RWPE1 (cell line): ENCODE results near the gene HIRIP3.
"Not testable (repeated sequence)": the region's sequence is repeated elsewhere in the genome, so short reads cannot be mapped to it uniquely, and the experiment has no call there.

Experiments
- CTCF ChIA-PET: fragments of 350-600 bp; sonication (Branson Sonifier 250); formaldehyde crosslinking; extraction: SDS; loops from one replicate; lab custom pipeline; 2021; lab: Yijun Ruan, JAX
- POLR2A ChIA-PET: fragments of 400-600 bp; formaldehyde crosslinking; extraction: SDS; loops from one replicate; lab custom pipeline; 2020; ENCODE audit warnings: antibody characterized with exemption; ENCODE audit not compliant: low non-redundant PET; lab: Yijun Ruan, JAX
- DNase-seq: peaks from one replicate; pipeline ENCODE4 v3.0.0; 2012; ENCODE audit warnings: low spot score
- H3K27ac ChIP-seq: fragments of 450-650 bp; 2 replicates; pipeline ENCODE4 v1.5.1; 2017
- CTCF ChIP-seq: fragments of 450-650 bp; conservative IDR thresholded peaks from 2 replicates; pipeline ENCODE4 v1.5.1; 2017; ENCODE audit warnings: low read depth, mild to moderate bottlenecking

HIRIP3 gene

GRCh38 chr16:29995324-29995910, at the start of gene HIRIP3:
Gene HIRIP3, minus strand, starts transcription at chr16:29995617. Its CDS starts 12 bp downstream, at chr16:29995605.
- POLR2A ChIA-PET, result interaction anchor here (0.9 kb wide), 1 partner anchor 22 kb away, joined by 5 read pairs; the partner anchor contains the start of gene TAOK2
- peak within 1 kb of the TSS; percentile 97 for H3K27ac ChIP-seq
- CTCF ChIA-PET, result interaction anchor here (1.0 kb wide), 1 partner anchor 10 kb away, joined by 6 read pairs; no protein-coding TSS in a partner anchor
- no peak for TF ChIP-seq CTCF
- peak; percentile 81 for DNase-seq

- ChIA-PET POLR2A (interaction anchor here (0.7 kb wide), 1 partner anchor 697 kb away, joined by 4 read pairs; no protein-coding TSS in a partner anchor), CTCF (interaction anchor here (1.6 to 1.8 kb wide), 2 partner anchors 10 to 341 kb away, joined by 5 read pairs; no protein-coding TSS in a partner anchor)
- no peak overlapping the region for H3K27ac ChIP-seq
- no peak for DNase-seq
- peak; percentile 46 for TF ChIP-seq CTCF
Observed at GRCh38 chr16:30041841-30042240, 46.4 kb upstream of the HIRIP3 start.

GRCh38 chr16:30040690-30041089, 45.3 kb upstream of the HIRIP3 start:
- POLR2A ChIA-PET, H3K27ac ChIP-seq, DNase-seq: not testable (repeated sequence)
- CTCF ChIA-PET, result interaction anchor here (1.0 kb wide), 1 partner anchor 14 kb away, joined by 3 read pairs; no protein-coding TSS in a partner anchor

- CTCF ChIA-PET, result interaction anchor here (1.2 kb wide), 1 partner anchor 15 kb away, joined by 3 read pairs; no protein-coding TSS in a partner anchor
- DNase-seq, result no peak
- no peak overlapping the region for H3K27ac ChIP-seq
- POLR2A ChIA-PET, result no interaction called here
- TF ChIP-seq CTCF, result no peak
Observed at GRCh38 chr16:30040221-30040620, 44.8 kb upstream of the HIRIP3 start.

GRCh38 chr16:30033270-30033669, 37.9 kb upstream of the HIRIP3 start:
- no peak overlapping the region for H3K27ac ChIP-seq
- no peak for DNase-seq
- POLR2A ChIA-PET, result no interaction called here
- CTCF ChIA-PET, result interaction anchor here (0.9 to 1.4 kb wide), 2 partner anchors 10 to 21 kb away, joined by 3 to 9 read pairs; partner anchors contain the start of gene C16orf92
- no peak for TF ChIP-seq CTCF

GRCh38 chr16:30032083-30032819, 36.8 kb upstream of the HIRIP3 start:
- peak; percentile 82 for TF ChIP-seq CTCF
- POLR2A ChIA-PET, result interaction anchor here (0.7 kb wide), 1 partner anchor 133 kb away, joined by 5 read pairs; the partner anchor contains the start of gene SEZ6L2
- CTCF ChIA-PET, result interaction anchor here (0.6 to 1.5 kb wide), 23 partner anchors 9 to 355 kb away, joined by 3 to 13 read pairs (median 3); partner anchors contain the start of genes C16orf92 and INO80E
- DNase-seq, result peak; percentile 51
- H3K27ac ChIP-seq, result no peak overlapping the region
